Kidney tubule cell (primary cell): ENCODE measurements around the gene CALD1.
"Not testable (repeated sequence)": the region's sequence is repeated elsewhere in the genome, so short reads cannot be mapped to it uniquely, and the experiment has no call there.

Experiments
- DNase-seq: peaks from one replicate; pipeline ENCODE4 v3.0.0-alpha.2; 2018; ENCODE audit warnings: low spot score

CALD1 gene

GRCh38 chr7:134954197-134955082 is 175.0 kb downstream of the CALD1 start:
- peak; percentile 41 for DNase-seq

- DNase-seq, result no peak
Measured at GRCh38 chr7:134957005-134957404, 177.6 kb downstream of the CALD1 start.

- no peak for DNase-seq
Measured at GRCh38 chr7:134959810-134960209, 180.4 kb downstream of the CALD1 start.

- no peak for DNase-seq
Measured at GRCh38 chr7:134962270-134962780, 182.9 kb downstream of the CALD1 start.

GRCh38 chr7:134963036-134963435 is 183.6 kb downstream of the CALD1 start:
- DNase-seq, result no peak

GRCh38 chr7:134966691-134967090 is 187.3 kb downstream of the CALD1 start:
- DNase-seq, result no peak

GRCh38 chr7:134968110-134968509 is 188.7 kb downstream of the CALD1 start:
- no peak for DNase-seq

GRCh38 chr7:134981645-134982044 is 202.2 kb downstream of the CALD1 start:
- DNase-seq, result not testable (repeated sequence)

- no peak for DNase-seq
Measured at GRCh38 chr7:134985894-134986362, 206.5 kb downstream of the CALD1 start.

- peak; percentile 96 for DNase-seq
Measured at GRCh38 chr7:134986363-134987251, 207.2 kb downstream of the CALD1 start, which contains the start of gene AGBL3. Gene AGBL3, plus strand, starts transcription at chr7:134986508. Its CDS starts 1,426 bp downstream, at chr7:134987934.

- DNase-seq, result peak; percentile 23
Measured at GRCh38 chr7:134988161-134988560, 208.7 kb downstream of the CALD1 start.

- peak; percentile 48 for DNase-seq
Measured at GRCh38 chr7:134991469-134992339, 212.3 kb downstream of the CALD1 start.

GRCh38 chr7:134992626-134993179 is 213.3 kb downstream of the CALD1 start:
- DNase-seq, result peak; percentile 42

GRCh38 chr7:134993877-134994456 is 214.5 kb downstream of the CALD1 start:
- no peak for DNase-seq

- DNase-seq, result no peak
Measured at GRCh38 chr7:134995239-134996096, 216.0 kb downstream of the CALD1 start.

GRCh38 chr7:134996097-134996550 is 216.7 kb downstream of the CALD1 start:
- DNase-seq, result no peak

GRCh38 chr7:134997214-134997885 is 217.9 kb downstream of the CALD1 start:
- DNase-seq, result no peak

- DNase-seq, result no peak
Measured at GRCh38 chr7:134999136-134999535, 219.7 kb downstream of the CALD1 start.
